Ovary (tissue), 3 donors: ENCODE measurements around the gene CDCP2.

ENCODE experiments used
- EP300 ChIP-seq: sonication (generic); formaldehyde crosslinking; IDR thresholded peaks from one replicate; pipeline ENCODE4 v1.6.1; 2017; ENCODE audit warnings: antibody characterized with exemption
- POLR2A ChIP-seq: fragments of 450-650 bp; IDR thresholded peaks from one replicate; pipeline ENCODE4 v1.6.1; 2017; ENCODE audit warnings: antibody characterized with exemption, mild to moderate bottlenecking, moderate library complexity
- TF ChIP-seq, protein P1 (sequence below), 3 donors: fragments of 450-650 bp in 2 of 3; fragments of 200-600 bp in 1 of 3; IDR thresholded peaks; one replicate each; pipeline versions ENCODE4 v1.5.1 to v1.8.0; 2016 to 2022; ENCODE audit warnings: antibody characterized with exemption in 3 of 3, mild to moderate bottlenecking in 1 of 3
- donor health status: DM: no; HTN: no; CAD: no.

DNA sequence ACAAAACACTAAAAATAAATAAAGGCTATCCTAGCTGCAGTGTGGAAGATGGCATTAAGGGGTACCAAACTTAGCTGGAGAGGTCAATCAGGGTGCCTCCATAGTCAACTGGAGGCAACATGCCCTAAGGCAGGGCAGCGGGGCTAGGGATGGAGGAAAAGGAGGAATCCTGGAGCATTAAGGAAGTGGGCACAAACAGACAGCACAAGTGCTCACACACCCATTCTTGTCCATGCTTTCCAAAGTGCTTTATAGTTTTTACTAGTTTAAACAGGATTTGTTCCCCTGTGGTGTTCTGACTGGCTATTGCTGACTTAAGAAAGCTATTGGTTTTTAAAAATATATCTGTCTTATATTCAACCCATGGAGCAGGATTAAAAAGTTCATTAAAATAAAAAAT, 66.0 kb downstream of the CDCP2 start:
- TF ChIP-seq, protein P1, sequence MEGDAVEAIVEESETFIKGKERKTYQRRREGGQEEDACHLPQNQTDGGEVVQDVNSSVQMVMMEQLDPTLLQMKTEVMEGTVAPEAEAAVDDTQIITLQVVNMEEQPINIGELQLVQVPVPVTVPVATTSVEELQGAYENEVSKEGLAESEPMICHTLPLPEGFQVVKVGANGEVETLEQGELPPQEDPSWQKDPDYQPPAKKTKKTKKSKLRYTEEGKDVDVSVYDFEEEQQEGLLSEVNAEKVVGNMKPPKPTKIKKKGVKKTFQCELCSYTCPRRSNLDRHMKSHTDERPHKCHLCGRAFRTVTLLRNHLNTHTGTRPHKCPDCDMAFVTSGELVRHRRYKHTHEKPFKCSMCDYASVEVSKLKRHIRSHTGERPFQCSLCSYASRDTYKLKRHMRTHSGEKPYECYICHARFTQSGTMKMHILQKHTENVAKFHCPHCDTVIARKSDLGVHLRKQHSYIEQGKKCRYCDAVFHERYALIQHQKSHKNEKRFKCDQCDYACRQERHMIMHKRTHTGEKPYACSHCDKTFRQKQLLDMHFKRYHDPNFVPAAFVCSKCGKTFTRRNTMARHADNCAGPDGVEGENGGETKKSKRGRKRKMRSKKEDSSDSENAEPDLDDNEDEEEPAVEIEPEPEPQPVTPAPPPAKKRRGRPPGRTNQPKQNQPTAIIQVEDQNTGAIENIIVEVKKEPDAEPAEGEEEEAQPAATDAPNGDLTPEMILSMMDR (IDR thresholded peaks at IDR 0.05) = no peak
- TF ChIP-seq EP300 (no peak), POLR2A (no peak)
